ENCODE measurements around the gene SLC36A1. TPM values are rescaled to one million over a fixed set of nuclear protein-coding genes. Genes with fewer than 3 reads are reported as not detected.

Gene SLC36A1
- total and polyA plus RNA-seq, 2 donors (not counting 3 experiments of a cell fraction or from before 2014, with no cell fraction given): 11.8 to 14.5 TPM

DNA sequence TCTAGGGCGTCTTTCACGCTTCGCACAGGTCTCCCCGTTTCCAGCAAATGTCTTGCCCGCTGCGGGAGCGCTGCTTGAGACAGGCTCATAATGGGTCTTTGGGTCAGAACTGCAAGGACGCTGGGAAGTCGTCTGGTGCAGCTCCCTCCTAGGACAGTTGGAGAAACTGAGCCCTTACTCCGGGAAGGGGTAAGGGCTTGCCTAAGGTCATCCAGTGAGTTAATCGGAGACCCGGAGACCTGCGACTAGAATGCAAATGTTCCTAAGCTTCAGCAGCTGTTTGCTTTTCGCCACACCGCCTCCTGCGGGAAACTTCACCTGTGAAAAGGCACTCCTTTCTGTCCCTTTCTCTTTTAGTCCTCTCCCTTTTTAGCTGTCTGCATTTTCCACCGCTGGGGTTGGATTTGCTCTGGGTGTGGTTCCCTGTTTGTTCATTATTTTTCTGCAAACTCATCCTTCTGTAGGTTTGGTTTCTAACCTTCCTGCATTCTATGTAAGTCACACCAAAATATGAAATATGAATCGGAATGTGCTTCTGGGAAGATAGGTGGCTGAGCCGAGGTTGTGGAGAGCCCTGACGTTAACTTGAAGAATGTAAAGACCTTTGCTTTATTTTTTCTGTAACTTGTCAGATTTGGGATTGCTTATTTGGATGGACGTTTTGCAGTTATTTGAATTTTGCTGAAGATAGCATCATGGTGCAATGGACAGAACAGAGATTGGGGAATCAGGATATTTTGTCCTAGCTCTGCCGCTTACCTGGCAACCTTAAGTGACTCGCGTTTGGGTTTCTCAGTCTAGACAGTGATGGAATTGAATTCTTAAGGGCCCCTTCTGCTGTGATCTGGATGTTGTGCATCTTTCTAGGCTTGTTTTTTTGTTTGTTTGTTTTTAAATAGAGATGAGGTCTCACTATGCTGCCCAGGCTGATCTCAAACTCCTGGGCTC, 909 bp downstream of the SLC36A1 start:
- ChIA-PET POLR2A (no interaction called here), CTCF (interaction anchor here (0.9 to 9.6 kb wide), 25 partner anchors 10 to 428 kb away, joined by 3 to 267 read pairs (median 10); partner anchors contain the start of genes G3BP1 and GPX3)
- H3K9ac ChIP-seq (replicated peaks; ENCODE audit: extremely low read depth, insufficient read depth, low read length): peak overlapping the region; percentile 47
- no peaks in the 10 kb centered on the region for H3K36me3 ChIP-seq (ENCODE audit: control insufficient read depth in 2 of 2, extremely low read depth in 1 of 2, insufficient read depth in 2 of 2, low read length in 2 of 2)
- TF ChIP-seq FOS (IDR thresholded peaks at IDR 0.05; ENCODE audit: borderline replicate concordance, insufficient read depth, low read length) (no peak), MYC (IDR thresholded peaks at IDR 0.05; ENCODE audit: low read depth, low read length) (no peak), GATA2 (IDR thresholded peaks at IDR 0.05; ENCODE audit: insufficient read depth, insufficient read length, low read depth, low read length) (no peak), EZH2 (IDR thresholded peaks at IDR 0.05; ENCODE audit: borderline replicate concordance, low read depth, low read length, severe bottlenecking) (no peak), JUN (IDR thresholded peaks at IDR 0.05; ENCODE audit: borderline replicate concordance, insufficient read depth, insufficient read length, low read depth) (no peak), POLR2AphosphoS5 (IDR thresholded peaks at IDR 0.05; ENCODE audit: insufficient read depth, low read depth, low read length) (no peak), POLR2A (IDR thresholded peaks at IDR 0.05; ENCODE audit: low read depth, low read length) (no peak)
- TF ChIP-seq, protein P1, sequence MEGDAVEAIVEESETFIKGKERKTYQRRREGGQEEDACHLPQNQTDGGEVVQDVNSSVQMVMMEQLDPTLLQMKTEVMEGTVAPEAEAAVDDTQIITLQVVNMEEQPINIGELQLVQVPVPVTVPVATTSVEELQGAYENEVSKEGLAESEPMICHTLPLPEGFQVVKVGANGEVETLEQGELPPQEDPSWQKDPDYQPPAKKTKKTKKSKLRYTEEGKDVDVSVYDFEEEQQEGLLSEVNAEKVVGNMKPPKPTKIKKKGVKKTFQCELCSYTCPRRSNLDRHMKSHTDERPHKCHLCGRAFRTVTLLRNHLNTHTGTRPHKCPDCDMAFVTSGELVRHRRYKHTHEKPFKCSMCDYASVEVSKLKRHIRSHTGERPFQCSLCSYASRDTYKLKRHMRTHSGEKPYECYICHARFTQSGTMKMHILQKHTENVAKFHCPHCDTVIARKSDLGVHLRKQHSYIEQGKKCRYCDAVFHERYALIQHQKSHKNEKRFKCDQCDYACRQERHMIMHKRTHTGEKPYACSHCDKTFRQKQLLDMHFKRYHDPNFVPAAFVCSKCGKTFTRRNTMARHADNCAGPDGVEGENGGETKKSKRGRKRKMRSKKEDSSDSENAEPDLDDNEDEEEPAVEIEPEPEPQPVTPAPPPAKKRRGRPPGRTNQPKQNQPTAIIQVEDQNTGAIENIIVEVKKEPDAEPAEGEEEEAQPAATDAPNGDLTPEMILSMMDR (IDR thresholded peaks at IDR 0.05; ENCODE audit: extremely low read depth in 1 of 2, insufficient read depth in 1 of 2, low read depth in 1 of 2, low read length in 2 of 2): no peak
- TF ChIP-seq, protein P2, sequence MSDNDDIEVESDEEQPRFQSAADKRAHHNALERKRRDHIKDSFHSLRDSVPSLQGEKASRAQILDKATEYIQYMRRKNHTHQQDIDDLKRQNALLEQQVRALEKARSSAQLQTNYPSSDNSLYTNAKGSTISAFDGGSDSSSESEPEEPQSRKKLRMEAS (IDR thresholded peaks at IDR 0.05; ENCODE audit: insufficient read depth, insufficient read length): no peak
- H3K9me3 ChIP-seq (replicated peaks; ENCODE audit: control insufficient read depth, insufficient read depth, low read length): no peaks in the 10 kb centered on the region
- intact Hi-C loops (cut with micrococcal nuclease): no loop called here
- H3K4me3 ChIP-seq (replicated peaks in 1 of 3; ENCODE audit: insufficient read depth in 1 of 3, low read depth in 1 of 3, low read length in 3 of 3): peak overlapping the region; percentile 24 to 68 (median 57)
- no peaks in the 10 kb centered on the region for H3K79me2 ChIP-seq (ENCODE audit: control insufficient read depth, insufficient read depth, low read length)
- dilution Hi-C loops (cut with MboI; ENCODE audit: extremely low pct_ligation_motif_present, low sequenced_read_pairs): no loop called here
- H3K4me1 ChIP-seq (ENCODE audit: control insufficient read depth, extremely low read depth, insufficient read depth, low read length): peaks cover 12% of the 10 kb centered on the region
- peak overlapping the region; percentile 90 for H2AFZ ChIP-seq (ENCODE audit: low read depth, low read length)
- no peak overlapping the region for H3K27ac ChIP-seq (ENCODE audit: insufficient read depth, low read depth, low read length)
- H3K4me2 ChIP-seq (ENCODE audit: insufficient read depth, low read length): peak overlapping the region; percentile 84
- BruUV-seq (replicated peaks): TSS peak; percentile 37
- no peaks in the 10 kb centered on the region for H3K9me1 ChIP-seq (replicated peaks; ENCODE audit: control insufficient read depth, extremely low read depth, insufficient read depth, low read length)
- DNase-seq (ENCODE audit: low read depth, low spot score) (peak; percentile 44), FAIRE-seq (peak; percentile 68)
- peaks cover 3 to 7% of the 10 kb centered on the region in 2 experiments for H3K27me3 ChIP-seq (ENCODE audit: control insufficient read depth in 2 of 2, insufficient read depth in 2 of 2, low read length in 2 of 2)
- no peaks in the 10 kb centered on the region for H4K20me1 ChIP-seq (replicated peaks; ENCODE audit: control insufficient read depth, extremely low read depth, insufficient read depth, low read length)

Measured in endothelial cell of umbilical vein (primary cell).